Motor neuron (in vitro differentiated cells): ENCODE measurements around the gene REEP5. TPM values are rescaled to one million over a fixed set of nuclear protein-coding genes. Genes with fewer than 3 reads are reported as not detected.
"Not testable (repeated sequence)": the region's sequence is repeated elsewhere in the genome, so short reads cannot be mapped to it uniquely, and the experiment has no call there.

ENCODE experiments used
- ATAC-seq, 8 experiments: fragments of 200-7000 bp; cut with Tn5 transposase; replicated peaks in 6 of 8; 2 replicates each; pipeline ENCODE4 v1.8.0; 2021; ENCODE audit warnings: mild to moderate bottlenecking in 8 of 8, moderate library complexity in 8 of 8
- H3K27ac ChIP-seq, 2 donors: fragments of 250-450 bp; sonication (Bioruptor Pico); 2 replicates each; pipeline ENCODE4 v1.9.0; 2021; ENCODE audit warnings: antibody characterized with exemption in 2 of 2, mild to moderate bottlenecking in 2 of 2, moderate library complexity in 1 of 2
- H3K4me1 ChIP-seq, 2 donors: fragments of 250-450 bp; sonication (Bioruptor Pico); replicated peaks in 1 of 2; 2 replicates each; pipeline ENCODE4 v1.6.1; 2021; ENCODE audit warnings: antibody characterized with exemption in 2 of 2, mild to moderate bottlenecking in 2 of 2, moderate library complexity in 1 of 2
- H3K4me3 ChIP-seq, 5 donors: fragments of 250-450 bp; sonication (Bioruptor Pico); 2 replicates each; pipeline ENCODE4 v1.9.0; 2021; ENCODE audit warnings: antibody characterized with exemption in 5 of 5, mild to moderate bottlenecking in 5 of 5, moderate library complexity in 4 of 5
- WGBS, 10 experiments: fragments of 450-650 bp; shearing (Covaris generic); methylation state at CpG; one replicate each; pipeline ENCODE4 v1.0.0; 2022; 5-methylcytosine and 5-hydroxymethylcytosine counted together
- in situ Hi-C, 9 experiments: fragments of 400-800 bp; cut with MboI; loops; one replicate each; pipeline ENCODE4 v1.15.0; 2021; ENCODE audit warnings: low sequenced_read_pairs in 9 of 9, low pct_unique_long_range_greater_than_20kb in 2 of 9; ENCODE audit not compliant: unreplicated experiment in 9 of 9
- total RNA-seq, 8 experiments: library from RNA; unstranded; fragments of 300-600 nt; gene quantifications; 2 replicates each; pipeline versions ENCODE4 v1.2.3 to v1.2.4, GENCODE V29; 2022

Gene REEP5
- total RNA-seq, 8 experiments from 2014 or later: 36.6 to 121 (median 46.7) TPM

DNA sequence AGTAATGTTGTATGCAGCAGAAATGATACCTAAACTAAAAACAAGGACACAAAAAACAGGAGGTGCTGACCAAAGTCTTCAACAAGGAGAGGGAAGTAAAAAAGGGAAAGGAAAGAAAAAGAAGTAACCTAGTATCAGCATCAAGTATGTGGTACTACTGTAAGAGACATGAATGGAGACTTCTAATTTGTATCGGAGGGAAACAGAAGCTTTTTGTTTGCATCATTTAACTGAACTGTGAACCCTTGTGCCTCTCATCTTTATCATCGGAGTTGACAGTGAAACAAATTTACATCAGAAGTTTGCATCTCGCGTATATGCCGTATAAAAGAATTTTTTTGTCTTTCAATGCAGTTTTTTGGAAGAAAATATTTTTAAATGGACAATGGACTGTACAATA lies 54.6 kb downstream of the REEP5 start:
- in situ Hi-C loops: no loop called here
- Histone ChIP-seq H3K4me1 (peaks cover 3 to 14% of the 10 kb centered on the region in 2 donors), H3K4me3 (no peak overlapping the region), H3K27ac (no peak overlapping the region)
- WGBS, 10 experiments: 86 to 100% (median 96%) methylated on average over 3 to 5 of the region's 5 CpGs
- ATAC-seq: no peak

DNA sequence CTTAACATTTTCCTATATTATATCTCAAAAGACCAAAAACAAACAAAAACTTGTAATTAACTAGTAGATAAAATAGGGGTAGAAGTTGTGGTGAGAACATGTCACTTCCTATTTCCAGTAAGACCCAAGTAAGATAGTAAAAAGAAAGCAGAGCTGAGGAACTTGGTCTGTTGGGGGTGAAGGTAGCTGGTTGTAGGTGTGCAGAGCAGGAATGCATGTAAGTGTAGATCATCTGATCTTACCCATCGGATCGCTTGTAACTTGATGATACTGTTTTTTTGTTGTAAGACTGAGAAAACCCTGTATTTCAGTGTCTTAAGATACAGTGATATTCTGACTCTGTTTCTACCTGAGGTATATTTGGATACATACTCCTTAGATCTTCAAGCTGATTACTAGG lies 55.3 kb downstream of the REEP5 start:
- Histone ChIP-seq H3K27ac (no peak overlapping the region), H3K4me3 (no peak overlapping the region), H3K4me1 (peaks cover 7 to 18% of the 10 kb centered on the region in 2 donors)
- in situ Hi-C loops: no loop called here
- WGBS, 10 experiments: 87 to 100% (median 100%) methylated on average over 1 to 2 of the region's 2 CpGs; no CpG with 5 or more reads in 1 of the 10 experiments
- ATAC-seq: no peak

DNA sequence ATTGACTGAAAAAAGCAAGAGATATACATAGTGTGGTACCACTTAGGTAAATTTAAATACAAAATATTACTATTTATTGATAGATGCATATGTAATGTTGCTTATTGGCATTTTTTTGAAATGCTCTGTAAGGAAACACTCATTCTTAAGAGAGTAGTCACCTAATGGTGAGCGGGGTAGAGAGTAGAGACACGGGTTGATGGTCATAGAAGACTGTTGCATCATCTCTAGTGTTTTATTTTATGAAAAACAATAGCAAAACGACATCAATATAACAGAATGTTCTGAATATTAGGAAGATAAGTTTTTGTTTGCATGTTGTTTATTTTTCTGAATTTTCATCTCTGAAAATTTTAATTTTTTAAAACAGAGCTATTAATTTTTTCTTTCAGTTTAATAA lies 56.9 kb downstream of the REEP5 start:
- in situ Hi-C loops: no loop called here

DNA sequence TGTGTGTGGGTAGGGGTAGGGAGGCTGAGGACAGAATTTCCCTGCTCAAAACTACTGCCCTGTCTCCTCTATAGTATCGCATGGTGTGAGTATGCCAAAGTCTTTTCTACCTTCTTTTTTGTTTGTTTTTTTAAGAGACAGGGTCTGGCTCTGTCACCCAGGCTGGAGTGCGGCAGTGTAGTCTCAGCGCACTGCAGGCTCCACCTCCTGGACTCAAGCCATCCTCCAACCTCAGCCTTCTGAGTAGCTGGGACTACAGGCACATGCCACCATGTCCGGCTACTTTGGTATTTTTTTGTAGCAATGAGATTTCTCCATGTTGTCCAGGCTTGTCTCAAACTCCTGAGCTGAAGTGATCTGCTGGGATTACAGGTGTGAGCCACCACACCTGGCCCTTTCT lies 58.5 kb downstream of the REEP5 start:
- whole genome bisulfite sequencing, 10 experiments: 68 to 100% (median 100%) methylated on average over 1 to 4 of the region's 4 CpGs; no CpG with 5 or more reads in 4 of the 10 experiments
- peaks cover 15 to 24% of the 10 kb centered on the region in 2 donors for H3K4me1 ChIP-seq
- in situ Hi-C loops: no loop called here
- no peak overlapping the region for H3K27ac ChIP-seq
- ATAC-seq: no peak
- no peak overlapping the region for H3K4me3 ChIP-seq

More for the DNA sequence above, 56.9 kb downstream of the REEP5 start:
- Histone ChIP-seq H3K4me1 (peaks cover 14 to 24% of the 10 kb centered on the region in 2 donors), H3K27ac (no peak overlapping the region), H3K4me3 (no peak overlapping the region)
- ATAC-seq: no peak
- WGBS, 10 experiments: 61 to 100% (median 93%) methylated on average over 1 to 3 of the region's 3 CpGs

DNA sequence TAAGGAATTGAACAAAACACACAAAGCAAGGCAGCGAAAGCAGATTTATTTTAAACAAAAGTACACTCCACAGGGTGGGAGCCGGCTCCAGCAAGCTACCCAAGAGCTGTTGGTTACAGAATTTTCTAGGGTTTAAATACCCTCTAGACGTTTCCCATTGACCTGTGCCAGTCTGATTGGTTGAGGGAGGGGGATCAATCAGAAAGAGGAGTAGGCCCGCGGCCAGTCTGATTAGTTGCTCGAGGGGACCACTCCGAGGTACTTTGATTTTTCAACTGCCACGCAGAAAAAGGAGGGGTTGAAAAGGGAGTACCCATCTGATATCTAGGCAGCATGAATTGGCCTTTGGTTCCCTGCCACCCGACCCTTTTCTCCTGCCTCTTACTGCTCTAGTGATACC lies 59.9 kb downstream of the REEP5 start:
- H3K27ac ChIP-seq: no peak overlapping the region
- ATAC-seq: peak in 1 of 8 experiments; percentile 4
- 0 to 51% (median 24%) methylated on average over 1 to 6 of the region's 9 CpGs; no CpG with 5 or more reads in 1 of the 10 experiments for WGBS, 10 experiments
- peak overlapping the region; percentile 86 to 99 (median 94) for H3K4me3 ChIP-seq
- peaks cover 15 to 24% of the 10 kb centered on the region in 2 donors for H3K4me1 ChIP-seq
- in situ Hi-C loops: no loop called here

DNA sequence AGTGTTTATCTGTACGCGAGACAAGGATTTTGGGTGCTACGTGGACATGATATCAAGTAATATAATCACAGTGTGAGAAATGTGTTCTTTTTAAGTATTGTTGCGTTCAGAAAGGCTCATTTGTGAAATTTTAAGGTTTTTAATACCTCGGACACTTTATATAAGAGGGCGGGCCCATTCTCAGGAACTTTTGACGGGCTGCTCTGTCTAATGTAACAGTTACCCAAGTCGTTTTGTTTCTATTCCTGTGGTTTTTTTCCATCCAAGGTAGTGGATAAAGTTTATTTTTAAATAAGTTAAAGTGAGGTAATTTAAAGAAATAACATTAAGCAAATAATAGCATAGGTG lies 60.4 kb downstream of the REEP5 start:
- peaks cover 15 to 24% of the 10 kb centered on the region in 2 donors for H3K4me1 ChIP-seq
- H3K4me3 ChIP-seq: peak overlapping the region; percentile 86 to 99 (median 94)
- in situ Hi-C loops: no loop called here
- WGBS, 10 experiments: 0 to 3% (median 0%) methylated on average over 1 to 8 of the region's 8 CpGs
- peak overlapping the region; percentile 87 to 93 for H3K27ac ChIP-seq
- ATAC-seq: peak in 2 of 8 experiments; percentile 1 to 4

DNA sequence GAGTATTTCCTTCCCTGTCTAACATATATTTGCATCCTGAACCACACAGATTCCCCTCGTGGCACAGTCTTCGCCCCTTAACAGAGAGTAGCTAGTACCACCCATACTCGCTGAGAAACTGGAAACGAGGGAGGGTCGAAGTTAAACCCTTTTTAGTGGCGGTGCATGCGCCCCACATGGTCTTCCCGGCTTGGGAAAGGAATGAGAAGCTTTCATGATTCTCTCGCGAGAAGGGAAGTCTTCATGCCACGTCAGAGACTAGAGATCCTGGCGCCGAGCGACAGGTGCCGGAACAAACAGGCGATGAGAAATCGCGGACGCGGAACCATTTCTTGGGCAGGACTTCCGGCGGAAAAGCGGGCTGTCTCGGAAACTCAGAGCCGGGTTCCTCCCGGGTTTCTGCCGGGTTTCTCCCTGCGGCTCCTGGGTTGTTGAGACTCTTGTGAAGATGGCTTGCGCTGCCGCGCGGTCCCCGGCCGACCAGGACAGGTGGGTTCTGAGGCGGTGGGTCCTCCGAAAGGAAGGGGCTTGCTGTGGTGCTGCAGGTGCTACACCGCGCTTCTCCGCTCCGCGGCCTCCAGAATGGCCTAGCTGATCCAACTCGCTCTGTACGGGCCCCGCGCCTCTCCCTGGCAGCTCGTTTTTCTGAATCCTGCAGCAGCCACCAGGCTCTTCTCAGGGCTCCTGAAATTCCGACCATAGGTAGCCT lies 60.9 kb downstream of the REEP5 start, which contains the start of gene SRP19:
Gene SRP19 (plus strand): TSS at position 359 of the 709 bp plus-strand sequence. CDS start 90 bp downstream, at position 449.
- in situ Hi-C loops: no loop called here
- WGBS, 10 experiments: 0 to 47% (median 12%) methylated on average over 3 to 29 of the region's 47 CpGs
- Histone ChIP-seq H3K4me1 (peaks cover 15 to 24% of the 10 kb centered on the region in 2 donors), H3K4me3 (peak within 1 kb of the TSS; percentile 86 to 99 (median 94)), H3K27ac (peak within 1 kb of the TSS; percentile 87 to 93)
- ATAC-seq: peak; percentile 92 to 98 (median 96)

DNA sequence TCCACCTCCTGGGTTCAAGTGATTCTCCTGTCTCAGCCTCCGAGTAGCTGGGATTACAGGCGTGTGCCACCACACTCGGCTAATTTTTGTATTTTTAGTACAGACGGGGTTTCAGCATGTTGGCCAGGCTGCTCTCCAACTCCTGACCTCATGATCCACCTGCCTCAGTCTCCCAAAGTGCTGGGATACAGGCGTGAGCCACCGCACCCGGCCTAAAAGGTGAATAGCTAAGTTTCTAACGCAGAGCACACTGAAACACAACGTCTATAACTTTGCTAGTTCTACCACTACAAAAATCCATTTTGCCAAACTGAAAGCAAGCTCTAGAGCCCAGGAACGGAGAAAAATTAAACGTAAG lies 61.5 kb downstream of the REEP5 start:
- ATAC-seq, in situ Hi-C loops: not testable (repeated sequence)
- WGBS, 10 experiments: 40 to 96% (median 76%) methylated on average over 1 to 7 of the region's 11 CpGs; no CpG with 5 or more reads in 2 of the 10 experiments
- H3K27ac ChIP-seq: peak overlapping the region; percentile 74 to 93
- peaks cover 15 to 24% of the 10 kb centered on the region in 2 donors for H3K4me1 ChIP-seq
- H3K4me3 ChIP-seq: peak overlapping the region; percentile 86 to 99 (median 94)

DNA sequence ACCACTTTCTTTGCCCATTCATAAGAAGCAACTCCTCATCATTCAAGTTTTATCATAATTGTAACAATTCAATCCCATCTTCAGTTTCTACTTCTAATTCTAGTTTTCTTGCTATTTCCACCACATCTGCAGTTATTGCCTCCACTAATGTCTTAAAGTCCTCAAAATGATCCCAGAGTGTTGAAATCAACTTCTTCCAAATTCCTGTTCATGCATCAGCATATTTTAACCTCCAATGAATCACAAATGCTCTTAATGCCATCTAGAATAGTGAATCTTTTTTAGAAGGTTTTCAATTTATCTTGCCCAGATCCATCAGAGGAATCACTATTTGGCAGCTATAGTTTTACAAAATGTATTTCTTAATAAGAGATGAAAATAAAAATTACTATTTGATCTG lies 64.2 kb downstream of the REEP5 start:
- H3K27ac ChIP-seq: no peak overlapping the region
- H3K4me3 ChIP-seq: no peak overlapping the region
- ATAC-seq: no peak
- in situ Hi-C loops: no loop called here
- peaks cover 14 to 15% of the 10 kb centered on the region in 2 donors for H3K4me1 ChIP-seq

- 14 to 80% (median 66%) methylated on average over 1 of the region's 1 CpG for WGBS, 10 experiments
- in situ Hi-C loops: no loop called here
- Histone ChIP-seq H3K4me1 (no peaks in the 10 kb centered on the region), H3K27ac (no peak overlapping the region), H3K4me3 (no peak overlapping the region)
- ATAC-seq: no peak
These were observed 67.4 kb downstream of the REEP5 start for GRCh38 chr5:112854651-112855050.

DNA sequence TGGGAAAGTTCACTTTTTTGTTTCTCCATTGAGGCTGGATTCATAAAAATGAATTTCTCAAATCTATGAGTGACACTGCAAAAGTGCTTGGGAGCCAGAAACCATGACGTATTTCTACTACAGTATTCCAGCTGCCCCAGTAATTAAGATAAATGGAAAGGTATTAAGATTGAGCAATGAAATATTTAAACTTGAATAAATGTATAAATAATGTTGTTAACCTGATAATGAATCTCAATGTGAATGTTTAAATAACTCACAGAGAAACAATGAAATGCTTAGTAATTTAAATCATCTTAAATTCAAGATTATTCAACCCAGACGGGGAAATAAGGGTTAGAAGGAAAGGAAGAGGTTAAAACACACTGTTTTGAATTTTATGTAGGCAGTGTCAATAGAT lies 72.1 kb downstream of the REEP5 start:
- Histone ChIP-seq H3K27ac (no peak overlapping the region), H3K4me3 (no peak overlapping the region), H3K4me1 (peaks cover 0 to 2% of the 10 kb centered on the region in 2 donors)
- no peak for ATAC-seq
- in situ Hi-C loops: no loop called here
- WGBS, 10 experiments: 55 to 100% (median 89%) methylated on average over 1 to 2 of the region's 2 CpGs; no CpG with 5 or more reads in 1 of the 10 experiments

DNA sequence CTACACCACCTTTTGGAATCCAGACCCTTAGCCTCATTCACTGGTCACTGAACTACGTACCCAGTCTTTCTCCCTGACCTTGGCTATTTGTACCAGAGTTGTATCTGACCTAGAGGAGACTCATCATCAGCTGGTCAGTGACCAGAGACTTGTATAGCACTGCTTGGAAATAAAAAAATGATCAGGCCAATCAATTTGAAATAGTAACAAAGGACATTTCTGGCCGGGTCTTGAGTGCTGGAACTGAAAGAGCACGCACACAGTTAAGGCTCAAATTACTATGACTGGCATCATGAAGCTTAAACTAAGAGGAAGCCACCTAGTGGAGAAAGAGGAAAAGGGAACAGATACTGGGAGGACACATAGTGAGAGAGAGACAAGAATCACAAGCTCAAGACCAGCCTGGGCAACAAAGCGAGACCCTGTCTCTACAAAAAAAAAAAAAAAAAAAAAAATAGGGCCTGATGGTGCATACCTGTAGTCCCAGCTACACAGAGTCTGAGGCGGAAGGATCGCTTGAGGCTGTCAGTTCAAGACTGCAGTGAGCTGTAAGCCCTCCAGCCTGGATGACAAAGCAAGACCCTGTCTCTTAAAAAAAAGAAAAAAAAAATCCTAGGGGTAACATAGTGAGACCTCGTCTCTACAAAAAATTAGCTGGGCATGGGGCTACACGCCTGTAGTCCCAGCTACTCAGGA lies 73.8 kb downstream of the REEP5 start:
- WGBS, 10 experiments: 28 to 93% (median 60%) methylated on average over 2 to 8 of the region's 8 CpGs
- H3K27ac ChIP-seq: no peak overlapping the region
- H3K4me1 ChIP-seq: peaks cover 0 to 2% of the 10 kb centered on the region in 2 donors
- peak; percentile 77 to 99 (median 92) for ATAC-seq
- in situ Hi-C loops: no loop called here
- no peak overlapping the region for H3K4me3 ChIP-seq

GRCh38 chr5:112847306-112847705 lies 74.7 kb downstream of the REEP5 start:
- no peak for ATAC-seq
- in situ Hi-C loops: no loop called here
- no peak overlapping the region for H3K4me3 ChIP-seq
- no peak overlapping the region for H3K27ac ChIP-seq
- H3K4me1 ChIP-seq: peaks cover 0 to 2% of the 10 kb centered on the region in 2 donors
